NCI-H2029 (cell line): ENCODE measurements around the gene LITAF.
A peak's percentile ranks its signal among the peaks of the same experiment; 100 is the strongest.
"Not testable (repeated sequence)": the region's sequence is repeated elsewhere in the genome, so short reads cannot be mapped to it uniquely, and the experiment has no call there.

Experiments
- DNase-seq: peaks from one replicate; lab custom pipeline; 2025; lab: John Stamatoyannopoulos, UW

Gene LITAF

GRCh38 chr16:11620243-11621003 lies 33.7 kb upstream of the LITAF start:
- no peak for DNase-seq

GRCh38 chr16:11619327-11619851 lies 32.7 kb upstream of the LITAF start:
- DNase-seq: no peak

- DNase-seq: no peak
These were observed 31.5 kb upstream of the LITAF start for GRCh38 chr16:11618107-11618717.

- DNase-seq: no peak
These were observed 29.2 kb upstream of the LITAF start for GRCh38 chr16:11615748-11616447.

GRCh38 chr16:11614587-11615175 lies 28.0 kb upstream of the LITAF start:
- DNase-seq: no peak

- no peak for DNase-seq
These were observed 26.9 kb upstream of the LITAF start for GRCh38 chr16:11613381-11614303.

- DNase-seq: no peak
These were observed 25.9 kb upstream of the LITAF start for GRCh38 chr16:11612665-11613025.

- no peak for DNase-seq
These were observed 25.3 kb upstream of the LITAF start for GRCh38 chr16:11611871-11612664.

- DNase-seq: no peak
These were observed 23.9 kb upstream of the LITAF start for GRCh38 chr16:11610580-11610979.

GRCh38 chr16:11610121-11610505 lies 23.4 kb upstream of the LITAF start:
- no peak for DNase-seq

- DNase-seq: no peak
These were observed 22.9 kb upstream of the LITAF start for GRCh38 chr16:11609474-11610120.

- DNase-seq: no peak
These were observed 19.2 kb upstream of the LITAF start for GRCh38 chr16:11605891-11606290.

GRCh38 chr16:11605564-11605886 lies 18.8 kb upstream of the LITAF start:
- DNase-seq: no peak

- DNase-seq: no peak
These were observed 18.3 kb upstream of the LITAF start for GRCh38 chr16:11604783-11605563.

- DNase-seq: not testable (repeated sequence)
These were observed 17.6 kb upstream of the LITAF start for GRCh38 chr16:11604296-11604695.

GRCh38 chr16:11603331-11603750 lies 16.6 kb upstream of the LITAF start:
- DNase-seq: no peak

- peak; percentile 92 for DNase-seq
These were observed 15.6 kb upstream of the LITAF start for GRCh38 chr16:11602321-11602720.

- DNase-seq: no peak
These were observed 15.2 kb upstream of the LITAF start for GRCh38 chr16:11601911-11602310.

GRCh38 chr16:11601425-11601824 lies 14.7 kb upstream of the LITAF start:
- no peak for DNase-seq
